ENCODE measurements around the gene GNA14. TPM values are rescaled to one million over a fixed set of nuclear protein-coding genes. Genes with fewer than 3 reads are reported as not detected.

Gene GNA14
- total and polyA plus RNA-seq, 2 donors (not counting 3 experiments of a cell fraction or from before 2014, with no cell fraction given): 2.1 to 3.3 TPM

DNA sequence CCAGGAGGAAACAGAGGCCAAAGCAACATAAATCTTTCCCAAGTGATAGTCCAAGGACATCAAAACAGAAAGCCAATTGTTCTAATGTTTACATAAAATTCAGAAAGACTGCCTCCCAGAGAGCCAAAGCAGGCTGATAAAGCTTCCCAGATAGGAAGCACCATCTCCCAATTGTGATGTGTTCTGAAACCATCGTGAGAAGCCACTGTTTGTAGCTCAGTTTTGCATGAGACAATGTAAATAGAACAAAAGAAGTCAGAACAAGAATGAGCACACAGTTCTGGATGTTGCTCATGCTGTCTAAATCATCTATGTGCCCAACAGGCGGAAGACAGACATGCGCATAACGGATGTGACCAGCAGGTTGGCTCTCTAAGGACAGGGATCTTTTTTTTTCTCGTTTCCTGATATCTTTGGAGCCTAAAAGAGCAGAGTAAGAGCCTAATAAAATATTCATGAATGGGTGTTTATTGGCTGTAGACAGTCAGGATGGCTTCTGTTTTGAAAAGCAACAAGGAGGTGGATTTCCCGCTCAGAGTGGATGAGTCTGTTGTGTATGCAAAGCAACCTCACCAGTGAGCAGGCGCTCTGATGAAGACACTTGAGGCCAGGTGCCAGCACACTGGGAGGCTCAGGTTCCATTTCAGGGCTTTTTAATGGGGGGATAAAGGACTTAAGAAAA, 113.6 kb downstream of the GNA14 start:
- no peak overlapping the region for H3K4me3 ChIP-seq (replicated peaks in 1 of 3; ENCODE audit: insufficient read depth in 1 of 3, low read depth in 1 of 3, low read length in 3 of 3)
- no peaks in the 10 kb centered on the region for H3K9me3 ChIP-seq (replicated peaks; ENCODE audit: control insufficient read depth, insufficient read depth, low read length)
- FAIRE-seq (peak; percentile 28), DNase-seq (ENCODE audit: low read depth, low spot score) (peak; percentile 66)
- H3K27ac ChIP-seq (ENCODE audit: insufficient read depth, low read depth, low read length): no peak overlapping the region
- intact Hi-C loops (cut with micrococcal nuclease) (no loop called here), dilution Hi-C loops (cut with MboI; ENCODE audit: extremely low pct_ligation_motif_present, low sequenced_read_pairs) (no loop called here)
- H3K4me2 ChIP-seq (ENCODE audit: insufficient read depth, low read length): no peak overlapping the region
- no peaks in the 10 kb centered on the region for H3K79me2 ChIP-seq (ENCODE audit: control insufficient read depth, insufficient read depth, low read length)
- no peak for TF ChIP-seq JUN (IDR thresholded peaks at IDR 0.05; ENCODE audit: borderline replicate concordance, insufficient read depth, insufficient read length, low read depth)
- TF ChIP-seq GATA2 (IDR thresholded peaks at IDR 0.05; ENCODE audit: insufficient read depth, insufficient read length, low read depth, low read length): no peak
- no peak overlapping the region for H3K9ac ChIP-seq (replicated peaks; ENCODE audit: extremely low read depth, insufficient read depth, low read length)
- ChIA-PET CTCF (no interaction called here), POLR2A (no interaction called here)
- H3K4me1 ChIP-seq (ENCODE audit: control insufficient read depth, extremely low read depth, insufficient read depth, low read length): no peaks in the 10 kb centered on the region
- BruUV-seq (replicated peaks): no TSS peak
- H3K9me1 ChIP-seq (replicated peaks; ENCODE audit: control insufficient read depth, extremely low read depth, insufficient read depth, low read length): no peaks in the 10 kb centered on the region
- H3K27me3 ChIP-seq (ENCODE audit: control insufficient read depth in 2 of 2, insufficient read depth in 2 of 2, low read length in 2 of 2): no peaks in the 10 kb centered on the region
- no peak overlapping the region for H2AFZ ChIP-seq (ENCODE audit: low read depth, low read length)
- no peaks in the 10 kb centered on the region for H3K36me3 ChIP-seq (ENCODE audit: control insufficient read depth in 2 of 2, extremely low read depth in 1 of 2, insufficient read depth in 2 of 2, low read length in 2 of 2)
- H4K20me1 ChIP-seq (replicated peaks; ENCODE audit: control insufficient read depth, extremely low read depth, insufficient read depth, low read length): no peaks in the 10 kb centered on the region

DNA sequence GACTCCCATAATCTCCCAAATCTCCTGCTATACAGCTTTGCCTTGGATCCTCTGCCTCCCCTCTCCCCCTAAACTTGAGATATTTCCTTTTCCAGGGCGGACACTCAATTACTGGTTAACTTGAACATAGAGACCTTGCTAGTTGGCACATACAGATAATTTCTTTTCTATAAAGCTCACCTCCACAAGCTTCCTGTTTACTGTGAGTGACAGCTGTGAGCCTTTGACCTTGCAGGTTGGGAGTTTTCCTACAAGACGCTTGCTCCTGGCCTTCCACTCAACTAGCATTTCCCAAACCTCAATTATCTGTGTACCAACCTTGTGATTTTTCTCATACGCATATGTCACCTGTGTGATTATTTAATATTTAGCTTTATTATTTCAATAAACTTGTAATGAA, 114.5 kb downstream of the GNA14 start:
- no peak for FAIRE-seq
- no TSS peak for BruUV-seq (replicated peaks)
- H3K27ac ChIP-seq (ENCODE audit: insufficient read depth, low read depth, low read length): no peak overlapping the region
- intact Hi-C loops (cut with micrococcal nuclease) (no loop called here), dilution Hi-C loops (cut with MboI; ENCODE audit: extremely low pct_ligation_motif_present, low sequenced_read_pairs) (no loop called here)
- H4K20me1 ChIP-seq (replicated peaks; ENCODE audit: control insufficient read depth, extremely low read depth, insufficient read depth, low read length): no peaks in the 10 kb centered on the region
- H3K9ac ChIP-seq (replicated peaks; ENCODE audit: extremely low read depth, insufficient read depth, low read length): no peak overlapping the region
- no peaks in the 10 kb centered on the region for H3K79me2 ChIP-seq (ENCODE audit: control insufficient read depth, insufficient read depth, low read length)
- no peaks in the 10 kb centered on the region for H3K9me3 ChIP-seq (replicated peaks; ENCODE audit: control insufficient read depth, insufficient read depth, low read length)
- no peak overlapping the region for H3K4me2 ChIP-seq (ENCODE audit: insufficient read depth, low read length)
- H3K4me3 ChIP-seq (replicated peaks in 1 of 3; ENCODE audit: insufficient read depth in 1 of 3, low read depth in 1 of 3, low read length in 3 of 3): no peak overlapping the region
- H2AFZ ChIP-seq (ENCODE audit: low read depth, low read length): no peak overlapping the region
- no peaks in the 10 kb centered on the region for H3K36me3 ChIP-seq (ENCODE audit: control insufficient read depth in 2 of 2, extremely low read depth in 1 of 2, insufficient read depth in 2 of 2, low read length in 2 of 2)
- H3K27me3 ChIP-seq (ENCODE audit: control insufficient read depth in 2 of 2, insufficient read depth in 2 of 2, low read length in 2 of 2): no peaks in the 10 kb centered on the region
- ChIA-PET CTCF (interaction anchor here (1.4 kb wide), 1 partner anchor 9 kb away, joined by 4 read pairs; no protein-coding TSS in a partner anchor), POLR2A (no interaction called here)
- DNase-seq (ENCODE audit: low read depth, low spot score): no peak
- no peak for TF ChIP-seq JUN (IDR thresholded peaks at IDR 0.05; ENCODE audit: borderline replicate concordance, insufficient read depth, insufficient read length, low read depth)
- TF ChIP-seq POLR2AphosphoS5 (IDR thresholded peaks at IDR 0.05; ENCODE audit: insufficient read depth, low read depth, low read length): no peak
- no peak for TF ChIP-seq EZH2 (IDR thresholded peaks at IDR 0.05; ENCODE audit: borderline replicate concordance, low read depth, low read length, severe bottlenecking)
- no peak for TF ChIP-seq MYC (IDR thresholded peaks at IDR 0.05; ENCODE audit: low read depth, low read length)
- TF ChIP-seq FOS (IDR thresholded peaks at IDR 0.05; ENCODE audit: borderline replicate concordance, insufficient read depth, low read length): no peak
- TF ChIP-seq, protein P1, sequence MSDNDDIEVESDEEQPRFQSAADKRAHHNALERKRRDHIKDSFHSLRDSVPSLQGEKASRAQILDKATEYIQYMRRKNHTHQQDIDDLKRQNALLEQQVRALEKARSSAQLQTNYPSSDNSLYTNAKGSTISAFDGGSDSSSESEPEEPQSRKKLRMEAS (IDR thresholded peaks at IDR 0.05; ENCODE audit: insufficient read depth, insufficient read length): no peak
- TF ChIP-seq, protein P2, sequence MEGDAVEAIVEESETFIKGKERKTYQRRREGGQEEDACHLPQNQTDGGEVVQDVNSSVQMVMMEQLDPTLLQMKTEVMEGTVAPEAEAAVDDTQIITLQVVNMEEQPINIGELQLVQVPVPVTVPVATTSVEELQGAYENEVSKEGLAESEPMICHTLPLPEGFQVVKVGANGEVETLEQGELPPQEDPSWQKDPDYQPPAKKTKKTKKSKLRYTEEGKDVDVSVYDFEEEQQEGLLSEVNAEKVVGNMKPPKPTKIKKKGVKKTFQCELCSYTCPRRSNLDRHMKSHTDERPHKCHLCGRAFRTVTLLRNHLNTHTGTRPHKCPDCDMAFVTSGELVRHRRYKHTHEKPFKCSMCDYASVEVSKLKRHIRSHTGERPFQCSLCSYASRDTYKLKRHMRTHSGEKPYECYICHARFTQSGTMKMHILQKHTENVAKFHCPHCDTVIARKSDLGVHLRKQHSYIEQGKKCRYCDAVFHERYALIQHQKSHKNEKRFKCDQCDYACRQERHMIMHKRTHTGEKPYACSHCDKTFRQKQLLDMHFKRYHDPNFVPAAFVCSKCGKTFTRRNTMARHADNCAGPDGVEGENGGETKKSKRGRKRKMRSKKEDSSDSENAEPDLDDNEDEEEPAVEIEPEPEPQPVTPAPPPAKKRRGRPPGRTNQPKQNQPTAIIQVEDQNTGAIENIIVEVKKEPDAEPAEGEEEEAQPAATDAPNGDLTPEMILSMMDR (IDR thresholded peaks at IDR 0.05; ENCODE audit: extremely low read depth in 1 of 2, insufficient read depth in 1 of 2, low read depth in 1 of 2, low read length in 2 of 2): no peak
- no peak for TF ChIP-seq POLR2A (IDR thresholded peaks at IDR 0.05; ENCODE audit: low read depth, low read length)
- H3K9me1 ChIP-seq (replicated peaks; ENCODE audit: control insufficient read depth, extremely low read depth, insufficient read depth, low read length): no peaks in the 10 kb centered on the region
- no peaks in the 10 kb centered on the region for H3K4me1 ChIP-seq (ENCODE audit: control insufficient read depth, extremely low read depth, insufficient read depth, low read length)
